Activated T-cell treated with anti-CD3 and anti-CD28 coated beads for 48 hours (primary cell): ENCODE measurements around the gene SLC7A9.
"Not testable (repeated sequence)": the region's sequence is repeated elsewhere in the genome, so short reads cannot be mapped to it uniquely, and the experiment has no call there.

Experiments used
- DNase-seq: peaks from one replicate; pipeline ENCODE4 v3.0.0-alpha.2; 2020; ENCODE audit warnings: low read depth

The SLC7A9 gene

GRCh38 chr19:32885255-32885654, 15.7 kb upstream of the SLC7A9 start:
- not testable (repeated sequence) for DNase-seq

- no peak for DNase-seq
Measured at GRCh38 chr19:32881766-32882165, 12.2 kb upstream of the SLC7A9 start.

- DNase-seq = no peak
Measured at GRCh38 chr19:32880622-32881021, 11.1 kb upstream of the SLC7A9 start.

GRCh38 chr19:32879741-32880140, 10.2 kb upstream of the SLC7A9 start:
- no peak for DNase-seq

DNA sequence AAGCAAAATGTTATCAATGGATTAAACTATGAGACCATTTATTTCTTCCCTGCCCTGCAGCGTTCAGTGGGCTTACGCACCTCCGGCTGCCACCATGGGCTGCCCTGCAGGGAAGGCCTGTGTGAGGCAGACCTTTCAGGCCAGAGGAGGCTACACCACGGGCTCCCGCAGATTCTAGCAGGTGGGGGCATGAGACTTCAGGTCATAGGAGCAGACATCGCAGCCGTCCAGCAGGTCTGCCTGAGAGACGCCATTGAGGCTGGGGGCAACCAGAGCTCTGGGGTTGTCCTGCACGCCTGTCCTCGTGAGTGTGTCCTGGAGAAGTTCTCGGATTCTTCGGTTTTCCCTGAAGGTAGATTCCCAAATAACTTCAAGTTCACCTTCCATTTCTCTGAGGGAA, 9.4 kb upstream of the SLC7A9 start:
- no peak for DNase-seq

DNA sequence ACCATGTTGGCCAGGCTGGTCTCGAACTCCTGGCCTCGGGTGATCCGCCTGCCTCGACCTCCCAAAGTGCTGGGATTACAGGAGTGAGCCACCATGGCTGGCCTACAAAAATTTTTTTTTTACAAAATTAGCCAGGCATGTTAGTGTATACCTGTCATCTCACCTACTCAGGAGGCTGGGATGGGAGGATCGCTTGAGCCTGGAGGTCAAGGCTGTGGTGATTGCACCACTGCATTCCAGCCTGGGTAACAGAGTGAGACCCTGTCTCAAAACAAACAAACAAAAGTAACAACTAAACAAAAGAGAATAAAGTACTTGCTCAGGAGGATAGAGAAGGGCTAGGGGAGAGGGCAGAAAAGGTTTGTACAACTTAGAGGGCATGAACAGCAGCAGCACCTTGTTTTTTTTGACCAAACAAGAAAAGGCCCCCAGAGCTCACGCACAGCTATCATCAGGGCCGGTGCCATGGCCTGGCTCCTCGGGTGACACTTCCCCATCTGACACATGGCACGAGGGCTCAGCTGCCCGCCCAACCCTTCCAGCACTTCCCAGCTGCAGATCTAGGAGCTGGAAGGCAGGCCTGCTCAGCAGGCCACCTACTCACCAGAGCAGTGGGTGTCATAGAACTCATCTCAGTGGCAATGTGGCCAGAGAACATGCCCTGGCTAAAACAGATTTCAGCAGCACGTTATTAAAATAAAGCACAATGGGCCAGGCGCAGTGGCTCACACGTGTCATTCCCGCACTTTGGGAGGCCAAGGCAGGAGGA, 8.6 kb upstream of the SLC7A9 start:
- no peak for DNase-seq

DNA sequence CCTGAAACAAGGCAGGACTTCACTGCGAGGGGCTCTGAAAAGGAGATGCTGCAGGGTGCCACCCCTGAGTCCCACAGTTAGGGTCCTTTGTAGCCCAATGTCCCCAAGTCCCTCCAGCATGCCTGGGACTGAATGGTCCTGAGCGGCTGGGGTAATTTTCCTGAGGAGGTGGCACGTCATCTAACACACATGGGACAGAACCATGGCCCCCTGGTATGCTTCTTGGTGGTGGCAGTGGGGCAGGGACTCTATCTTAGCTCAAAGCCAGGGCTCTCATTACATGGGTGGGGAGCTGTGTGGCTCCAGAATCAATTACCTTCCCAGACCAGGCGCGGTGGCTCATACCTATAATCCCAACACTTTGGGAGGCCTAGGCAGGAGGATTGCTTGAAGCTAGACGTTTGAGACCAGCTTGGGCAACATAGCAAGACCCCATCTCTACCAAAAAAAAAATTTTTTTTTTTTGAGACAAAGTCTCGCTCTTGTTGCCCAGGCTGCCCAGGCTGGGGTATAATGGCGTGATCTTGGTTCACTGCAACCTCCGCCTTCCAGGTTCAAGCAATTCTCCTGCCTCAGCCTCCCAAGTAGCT, 7.9 kb upstream of the SLC7A9 start:
- no peak for DNase-seq

- DNase-seq = no peak
Measured at GRCh38 chr19:32876919-32877285, 7.3 kb upstream of the SLC7A9 start.

DNA sequence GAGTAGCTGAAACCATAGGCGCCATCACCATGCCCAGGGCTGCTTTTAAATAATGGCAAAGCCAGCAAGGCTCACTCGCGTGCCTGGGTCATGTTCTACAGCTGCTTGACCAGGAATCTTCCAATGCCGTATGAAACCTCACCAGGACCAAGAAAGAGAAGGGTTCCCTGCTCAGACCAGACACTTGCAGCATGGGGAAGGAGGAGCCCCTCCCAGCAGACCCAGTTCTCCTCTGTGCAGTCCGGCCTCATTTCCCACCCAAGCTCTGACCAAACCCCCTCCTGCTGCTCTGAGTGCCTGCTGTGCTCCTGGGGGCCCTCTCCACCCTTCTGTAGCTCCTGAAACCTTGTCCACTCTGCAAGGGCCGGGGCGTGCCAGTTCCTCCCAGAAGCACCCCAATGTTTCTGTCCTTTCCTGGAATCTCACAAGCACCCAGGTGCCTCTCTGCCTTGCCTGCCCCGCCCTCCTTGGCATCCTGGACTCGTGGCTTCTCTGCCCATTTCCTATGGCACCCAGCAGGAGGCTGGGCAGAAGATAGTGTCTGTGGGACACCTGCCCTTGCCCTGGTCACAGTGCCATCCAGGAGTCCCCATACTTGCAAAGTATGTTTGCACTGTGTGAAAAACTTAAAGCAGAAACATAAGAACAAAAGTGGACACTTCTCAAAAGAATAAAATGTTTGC, 6.8 kb upstream of the SLC7A9 start:
- DNase-seq = no peak

GRCh38 chr19:32875428-32875827, 5.9 kb upstream of the SLC7A9 start:
- DNase-seq = no peak

GRCh38 chr19:32874605-32875004, 5.0 kb upstream of the SLC7A9 start:
- DNase-seq = no peak

DNA sequence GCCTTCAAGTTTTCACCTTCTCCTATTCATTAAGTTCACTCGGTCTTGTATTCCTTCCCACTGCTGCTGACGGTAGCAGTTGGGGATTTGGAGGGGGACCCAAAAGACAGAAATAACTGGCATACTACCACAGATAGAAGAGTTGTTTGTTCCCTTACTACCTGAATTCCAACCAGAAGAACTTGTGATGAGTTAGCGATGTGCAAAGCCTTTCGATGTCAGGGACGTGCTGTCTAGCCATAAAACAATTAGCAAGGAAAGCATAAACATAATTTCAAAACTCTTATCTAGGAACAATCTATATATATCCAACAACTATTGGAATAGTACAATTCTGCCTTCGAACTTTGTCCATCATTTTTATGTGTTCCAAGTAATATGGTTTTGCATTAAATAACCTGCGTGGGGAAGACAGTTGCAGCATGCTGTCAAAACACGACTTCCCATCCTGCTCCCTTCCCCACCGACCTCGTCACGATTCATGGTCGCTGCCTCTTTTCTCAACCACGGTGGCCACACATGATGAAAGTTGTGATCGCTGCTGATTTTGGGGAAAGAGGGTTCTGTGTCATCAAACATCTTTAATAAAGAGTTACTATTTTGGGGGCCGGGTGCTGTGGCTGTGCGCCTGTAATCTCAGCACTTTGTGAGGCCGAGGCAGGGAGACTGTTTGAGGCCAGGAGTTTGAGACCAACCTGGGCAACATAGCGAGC, 3.8 kb upstream of the SLC7A9 start:
- peak; percentile 43 for DNase-seq

- DNase-seq = no peak
Measured at GRCh38 chr19:32872391-32872790, 2.8 kb upstream of the SLC7A9 start.

GRCh38 chr19:32870981-32871451, 1.4 kb upstream of the SLC7A9 start:
- DNase-seq = no peak

DNA sequence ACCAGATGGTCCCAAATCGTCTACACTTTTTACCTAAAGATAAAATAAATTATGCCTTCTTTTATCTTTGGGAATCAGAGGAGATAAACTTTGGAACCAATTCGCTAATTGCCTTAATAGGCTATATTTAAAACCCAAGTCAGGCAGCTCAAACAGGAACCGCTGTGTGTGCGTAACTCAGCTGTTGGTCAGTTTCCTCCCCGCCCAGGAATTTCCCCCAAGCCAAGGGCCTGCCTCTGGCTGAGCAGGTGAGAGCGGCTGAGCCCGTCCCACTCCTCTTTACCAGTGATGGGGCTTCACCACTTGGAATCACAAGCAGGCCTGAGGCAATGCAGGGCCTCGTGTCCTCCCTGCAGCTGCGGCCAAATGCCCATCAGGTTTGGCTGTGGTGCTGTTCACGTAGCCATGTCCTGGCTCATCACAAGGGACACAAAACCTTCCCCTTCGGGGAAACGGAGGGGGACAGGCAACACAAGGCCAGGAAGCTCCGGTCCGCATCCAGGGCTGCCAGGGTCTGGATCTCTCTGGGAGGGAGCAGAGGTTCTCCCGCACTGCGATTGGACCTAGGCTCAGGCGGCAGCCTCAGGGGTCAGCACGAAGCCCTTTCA, 503 bp upstream of the SLC7A9 start:
- DNase-seq = no peak

DNA sequence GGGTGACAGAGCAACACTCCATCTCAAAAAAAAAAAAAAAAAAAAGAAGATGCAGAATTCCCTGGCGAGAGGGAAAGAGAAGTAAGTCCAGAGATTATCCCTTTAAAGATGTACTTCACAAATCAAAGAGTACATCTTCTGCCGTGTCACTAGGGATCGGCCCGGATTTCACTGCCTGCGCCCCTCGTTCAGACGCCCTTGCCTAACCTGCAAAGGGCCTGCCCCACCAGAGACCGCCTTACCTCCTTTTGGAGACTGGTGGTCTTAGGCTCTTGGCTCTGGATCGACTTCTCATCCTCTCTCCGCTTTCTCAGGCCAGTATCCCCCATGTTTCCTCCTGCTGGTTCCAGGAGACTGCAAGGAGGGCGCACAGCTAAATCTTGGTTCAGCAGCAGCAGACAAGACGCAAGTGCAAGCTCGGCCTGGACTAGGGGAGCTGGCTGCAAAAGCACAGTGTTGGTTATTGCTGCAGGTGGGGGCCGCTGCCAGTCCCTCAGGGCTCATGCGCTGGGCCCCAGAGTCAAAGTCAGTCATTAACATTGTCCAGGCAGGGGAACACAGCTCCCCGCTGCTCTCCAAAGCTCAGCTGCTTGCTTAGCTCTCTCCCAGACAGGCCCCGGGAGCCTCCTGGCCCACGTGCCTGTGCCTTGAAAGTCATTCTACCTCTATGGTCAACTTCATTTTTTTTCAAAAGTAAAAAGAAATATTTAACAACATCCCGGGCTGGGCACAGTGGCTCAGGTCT, 1.2 kb downstream of the SLC7A9 start:
- no peak for DNase-seq

- DNase-seq = not testable (repeated sequence)
Measured at GRCh38 chr19:32867436-32867835, 2.1 kb downstream of the SLC7A9 start.

GRCh38 chr19:32866564-32867265, 2.9 kb downstream of the SLC7A9 start:
- no peak for DNase-seq

DNA sequence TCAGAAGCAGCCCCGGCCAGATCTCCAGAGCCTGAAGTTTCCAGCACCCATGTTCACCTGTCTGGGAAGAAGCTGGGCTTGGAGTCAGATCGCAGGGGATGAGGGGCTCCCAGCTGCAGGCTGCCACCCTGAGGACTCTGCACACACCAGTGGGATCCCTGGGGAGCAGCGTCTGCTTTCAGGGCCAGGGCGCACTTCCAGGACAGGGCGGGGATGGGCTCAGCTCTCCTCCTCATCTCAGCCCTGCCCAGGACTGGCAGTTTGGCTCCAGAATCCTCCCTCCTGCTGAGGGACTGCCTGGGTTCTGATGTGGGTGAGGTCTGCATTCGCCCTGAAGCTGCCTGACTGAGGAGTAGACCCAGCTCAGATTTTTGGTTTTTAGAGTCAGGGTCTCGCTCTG, 3.5 kb downstream of the SLC7A9 start:
- no peak for DNase-seq

DNA sequence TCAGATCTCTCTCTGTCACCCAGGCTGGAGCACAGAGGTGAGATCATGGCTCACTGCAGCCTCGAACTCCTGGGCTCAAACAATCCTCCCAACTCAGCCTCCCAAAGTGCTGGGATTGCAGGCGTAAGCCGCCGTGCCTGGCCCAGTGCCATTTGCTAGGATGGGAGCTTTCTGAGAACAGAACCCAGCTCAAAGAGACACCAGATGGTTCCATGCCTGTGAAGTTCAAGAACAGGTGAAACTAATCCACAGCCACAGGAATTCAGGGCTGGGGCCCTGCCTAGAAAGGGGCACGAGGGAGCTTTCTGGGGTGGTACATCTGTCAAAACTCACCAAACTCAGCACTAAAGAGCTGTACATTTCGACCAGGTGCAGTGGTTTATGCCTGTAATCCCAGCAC, 4.2 kb downstream of the SLC7A9 start:
- no peak for DNase-seq
